ENCODE results near the gene DNAJC1. TPM values are rescaled to one million over a fixed set of nuclear protein-coding genes. Genes with fewer than 3 reads are reported as not detected.

Gene DNAJC1
- total RNA-seq, 5 donors from 2014 or later (not counting 1 experiment from before 2014, with no cell fraction given): 12.8 to 23.1 (median 16.7) TPM

DNA sequence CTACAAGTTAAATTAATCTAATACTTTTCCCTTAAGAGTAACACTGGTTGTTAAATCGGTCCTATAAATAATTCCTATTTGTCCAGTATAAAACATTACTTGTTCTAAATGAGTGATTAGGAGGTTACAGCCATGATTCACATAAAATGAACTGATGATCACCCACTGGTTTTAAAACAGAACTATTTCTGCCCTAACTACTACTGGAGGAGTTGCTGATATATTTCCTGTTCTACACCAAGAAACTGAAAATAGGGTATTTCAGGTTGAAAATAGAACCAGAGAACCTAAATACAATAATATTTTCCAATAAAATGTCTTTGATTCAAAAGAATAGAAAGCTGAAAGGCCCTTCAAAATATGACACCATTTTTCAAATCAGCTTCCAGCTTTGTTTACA lies 30.9 kb downstream of the DNAJC1 start:
- POLR2A ChIA-PET: no interaction called here
- H3K4me3 Mint-ChIP-seq: no peak overlapping the region
- ATAC-seq (replicated peaks in 1 of 4) (no peak), DNase-seq (no peak)
- no CpG with 5 or more reads among the region's 1 CpG for WGBS (ENCODE audit: insufficient coverage)
- Histone ChIP-seq H3K36me3 (ENCODE audit: control insufficient read depth in 2 of 2, extremely low read depth in 1 of 2, insufficient read depth in 1 of 2, low read length in 1 of 2) (no peaks in the 10 kb centered on the region), H3K27ac (ENCODE audit: low read length) (no peak overlapping the region), H3K27me3 (replicated peaks in 1 of 2; ENCODE audit: control insufficient read depth in 2 of 2, extremely low read depth in 1 of 2, insufficient read depth in 2 of 2, low read length in 1 of 2) (no peaks in the 10 kb centered on the region), H3K4me3 (ENCODE audit: control insufficient read depth in 1 of 2, extremely low read depth in 1 of 2, low read length in 1 of 2) (no peak overlapping the region), H3K4me1 (ENCODE audit: control insufficient read depth in 1 of 2, extremely low read depth in 1 of 2, insufficient read depth in 2 of 2, low read length in 2 of 2) (no peaks in the 10 kb centered on the region), H3K9me3 (no peaks in the 10 kb centered on the region)
- CTCF ChIA-PET: interaction anchor here in 1 of 2 donors (1.7 kb wide), 1 partner anchor 11 kb away, joined by 3 read pairs; no protein-coding TSS in a partner anchor
- peaks cover 12 to 24% (median 13%) of the 10 kb centered on the region in 3 donors for H3K4me1 Mint-ChIP-seq
- no peaks in the 10 kb centered on the region for H3K36me3 Mint-ChIP-seq
- no peaks in the 10 kb centered on the region for H3K9me3 Mint-ChIP-seq
- no peak overlapping the region for H3K27ac Mint-ChIP-seq
- no peaks in the 10 kb centered on the region for H3K27me3 Mint-ChIP-seq

DNA sequence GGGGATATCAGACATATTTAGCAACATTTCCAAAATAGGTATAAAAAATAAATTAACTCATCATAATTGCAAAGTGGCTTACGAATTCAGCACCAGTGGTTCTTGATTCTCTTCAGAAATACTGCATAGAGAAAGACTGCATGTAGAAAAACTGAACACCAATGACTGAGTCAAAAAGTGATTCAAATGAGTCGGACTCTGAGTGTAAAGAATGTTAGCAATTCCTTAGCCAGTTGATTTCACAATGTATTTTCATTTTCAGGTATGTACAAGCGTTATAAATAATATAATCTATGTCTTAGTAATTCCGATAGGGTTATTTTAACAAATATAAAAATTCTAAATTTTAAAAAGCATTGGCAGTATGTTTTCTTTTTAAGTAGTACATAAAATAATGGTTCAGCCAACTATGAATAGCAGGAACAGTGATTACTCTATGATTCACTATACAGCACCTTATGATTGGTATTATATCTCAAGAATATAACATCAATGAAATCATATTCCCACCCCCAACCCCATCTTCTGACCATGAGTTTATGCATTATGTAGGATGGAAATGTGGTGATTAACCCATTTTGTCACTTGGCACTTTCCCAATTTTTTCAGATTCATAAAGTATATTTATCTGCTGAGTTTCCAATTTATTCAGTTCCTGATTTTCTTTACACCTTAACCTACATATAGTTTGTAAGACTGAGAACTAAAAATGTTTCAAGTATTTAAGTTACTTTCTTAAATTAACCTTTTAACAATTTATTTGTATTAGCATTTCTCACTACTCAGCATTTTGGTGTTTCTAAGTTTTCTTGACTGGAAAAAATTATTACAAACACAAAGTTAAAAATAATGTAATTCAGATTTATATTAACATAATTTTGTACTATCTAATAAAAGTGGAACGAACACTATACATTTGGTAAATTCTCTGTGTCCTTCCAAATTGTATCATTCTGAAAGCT lies 33.9 kb downstream of the DNAJC1 start:
- H3K27ac Mint-ChIP-seq: no peak overlapping the region
- Histone ChIP-seq H3K4me1 (ENCODE audit: control insufficient read depth in 1 of 2, extremely low read depth in 1 of 2, insufficient read depth in 2 of 2, low read length in 2 of 2) (no peaks in the 10 kb centered on the region), H3K36me3 (ENCODE audit: control insufficient read depth in 2 of 2, extremely low read depth in 1 of 2, insufficient read depth in 1 of 2, low read length in 1 of 2) (no peaks in the 10 kb centered on the region), H3K9me3 (peaks cover 4% of the 10 kb centered on the region), H3K27me3 (replicated peaks in 1 of 2; ENCODE audit: control insufficient read depth in 2 of 2, extremely low read depth in 1 of 2, insufficient read depth in 2 of 2, low read length in 1 of 2) (no peaks in the 10 kb centered on the region), H3K4me3 (ENCODE audit: control insufficient read depth in 1 of 2, extremely low read depth in 1 of 2, low read length in 1 of 2) (no peak overlapping the region), H3K27ac (ENCODE audit: low read length) (no peak overlapping the region)
- POLR2A ChIA-PET: no interaction called here
- no CpG with 5 or more reads among the region's 5 CpGs for WGBS (ENCODE audit: insufficient coverage)
- H3K9me3 Mint-ChIP-seq: peaks cover 0 to 9% (median 3%) of the 10 kb centered on the region in 3 donors
- no peak overlapping the region for H3K4me3 Mint-ChIP-seq
- CTCF ChIA-PET: no interaction called here
- H3K4me1 Mint-ChIP-seq: peaks cover 0 to 9% (median 7%) of the 10 kb centered on the region in 3 donors
- no peak for DNase-seq
- ATAC-seq (replicated peaks in 1 of 4): no peak
- H3K27me3 Mint-ChIP-seq: no peaks in the 10 kb centered on the region
- H3K36me3 Mint-ChIP-seq: peaks cover 11% of the 10 kb centered on the region

DNA sequence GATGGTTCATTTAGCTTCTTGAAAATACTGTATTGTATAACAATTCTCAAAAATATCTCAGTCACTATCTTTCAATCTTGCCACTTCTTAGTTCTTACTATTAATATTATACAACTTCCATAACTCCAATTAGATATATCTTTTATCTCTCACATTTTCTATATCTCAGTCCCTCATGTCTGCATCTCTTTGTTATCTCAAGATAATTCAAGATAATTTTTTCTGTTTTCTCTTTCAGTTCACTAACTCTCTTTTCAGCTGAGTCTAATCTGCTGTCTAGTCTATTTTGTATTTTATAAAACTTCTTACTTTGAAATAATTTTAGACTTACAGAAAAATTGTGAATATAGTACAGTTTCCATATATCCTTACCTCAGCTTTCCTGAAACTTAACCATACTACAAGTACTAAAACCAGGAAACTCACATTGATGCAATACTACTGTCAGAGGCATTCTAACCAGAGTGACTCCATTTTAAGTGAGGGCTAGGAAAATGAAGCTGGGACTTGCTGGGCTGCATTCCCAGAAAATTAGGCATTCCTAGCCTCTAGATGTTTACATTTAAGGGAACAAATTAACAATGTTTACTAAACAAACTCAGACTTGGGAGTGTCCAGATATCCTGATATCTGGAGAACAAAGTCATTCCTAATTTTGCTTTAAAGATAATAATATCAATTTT lies 38.4 kb downstream of the DNAJC1 start:
- POLR2A ChIA-PET: interaction anchor here in 1 of 2 donors (0.6 kb wide), 1 partner anchor 418 kb away, joined by 3 read pairs; no protein-coding TSS in a partner anchor
- H3K9me3 Mint-ChIP-seq: peaks cover 0 to 9% (median 3%) of the 10 kb centered on the region in 3 donors
- no peak overlapping the region for H3K27ac ChIP-seq (ENCODE audit: low read length)
- DNase-seq (no peak), ATAC-seq (replicated peaks in 1 of 4) (no peak)
- peaks cover 4% of the 10 kb centered on the region for H3K9me3 ChIP-seq
- no peak overlapping the region for H3K27ac Mint-ChIP-seq
- H3K36me3 Mint-ChIP-seq: peaks cover 12% of the 10 kb centered on the region
- H3K27me3 ChIP-seq (replicated peaks in 1 of 2; ENCODE audit: control insufficient read depth in 2 of 2, extremely low read depth in 1 of 2, insufficient read depth in 2 of 2, low read length in 1 of 2): no peaks in the 10 kb centered on the region
- H3K4me1 Mint-ChIP-seq: peaks cover 7 to 17% (median 12%) of the 10 kb centered on the region in 3 donors
- no peak overlapping the region for H3K4me3 Mint-ChIP-seq
- CTCF ChIA-PET: interaction anchor here in 1 of 2 donors (0.5 kb wide), 1 partner anchor 416 kb away, joined by 3 read pairs; no protein-coding TSS in a partner anchor
- H3K4me1 ChIP-seq (ENCODE audit: control insufficient read depth in 1 of 2, extremely low read depth in 1 of 2, insufficient read depth in 2 of 2, low read length in 2 of 2): peaks cover 0 to 3% of the 10 kb centered on the region in 2 experiments
- no peaks in the 10 kb centered on the region for H3K36me3 ChIP-seq (ENCODE audit: control insufficient read depth in 2 of 2, extremely low read depth in 1 of 2, insufficient read depth in 1 of 2, low read length in 1 of 2)
- H3K4me3 ChIP-seq (ENCODE audit: control insufficient read depth in 1 of 2, extremely low read depth in 1 of 2, low read length in 1 of 2): no peak overlapping the region
- no peaks in the 10 kb centered on the region for H3K27me3 Mint-ChIP-seq

DNA sequence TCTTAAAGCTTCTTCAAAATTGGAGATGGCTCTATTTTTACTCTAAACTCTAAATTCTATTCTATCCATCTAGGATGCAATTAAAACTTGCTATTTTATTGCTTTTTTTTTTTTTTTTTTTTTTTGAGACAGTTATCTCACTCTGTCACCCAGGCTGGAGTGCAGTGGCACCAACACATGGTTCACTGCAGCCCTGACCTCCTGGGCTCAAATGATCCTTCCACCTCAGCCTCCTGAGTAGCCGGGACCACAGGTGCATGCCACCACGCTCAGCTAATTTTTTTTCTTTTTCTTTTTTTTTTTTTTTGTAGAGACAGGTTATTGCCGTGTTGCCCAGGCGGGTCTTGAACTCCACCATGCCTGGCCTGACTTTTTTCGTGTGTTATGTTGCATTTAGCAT lies 41.2 kb downstream of the DNAJC1 start:
- DNase-seq: no peak
- CTCF ChIA-PET: interaction anchor here (0.6 to 0.7 kb wide), 5 partner anchors 15 to 1041 kb away, joined by 3 to 8 read pairs (median 4); no protein-coding TSS in a partner anchor
- no peaks in the 10 kb centered on the region for H3K27me3 ChIP-seq (replicated peaks in 1 of 2; ENCODE audit: control insufficient read depth in 2 of 2, extremely low read depth in 1 of 2, insufficient read depth in 2 of 2, low read length in 1 of 2)
- H3K27ac Mint-ChIP-seq: no peak overlapping the region
- H3K36me3 ChIP-seq (ENCODE audit: control insufficient read depth in 2 of 2, extremely low read depth in 1 of 2, insufficient read depth in 1 of 2, low read length in 1 of 2): no peaks in the 10 kb centered on the region
- H3K36me3 Mint-ChIP-seq: peaks cover 10% of the 10 kb centered on the region
- ATAC-seq (replicated peaks in 1 of 4): no peak
- WGBS (ENCODE audit: insufficient coverage): 100% methylated on average over 1 of the region's 5 CpGs
- peaks cover 12 to 22% (median 13%) of the 10 kb centered on the region in 3 donors for H3K4me1 Mint-ChIP-seq
- peaks cover 4% of the 10 kb centered on the region for H3K9me3 ChIP-seq
- H3K27me3 Mint-ChIP-seq: no peaks in the 10 kb centered on the region
- no peak overlapping the region for H3K27ac ChIP-seq (ENCODE audit: low read length)
- no peak overlapping the region for H3K4me3 Mint-ChIP-seq
- H3K9me3 Mint-ChIP-seq: peaks cover 0 to 9% (median 3%) of the 10 kb centered on the region in 3 donors
- no peak overlapping the region for H3K4me3 ChIP-seq (ENCODE audit: control insufficient read depth in 1 of 2, extremely low read depth in 1 of 2, low read length in 1 of 2)
- peaks cover 0 to 3% of the 10 kb centered on the region in 2 experiments for H3K4me1 ChIP-seq (ENCODE audit: control insufficient read depth in 1 of 2, extremely low read depth in 1 of 2, insufficient read depth in 2 of 2, low read length in 2 of 2)
- POLR2A ChIA-PET: no interaction called here

DNA sequence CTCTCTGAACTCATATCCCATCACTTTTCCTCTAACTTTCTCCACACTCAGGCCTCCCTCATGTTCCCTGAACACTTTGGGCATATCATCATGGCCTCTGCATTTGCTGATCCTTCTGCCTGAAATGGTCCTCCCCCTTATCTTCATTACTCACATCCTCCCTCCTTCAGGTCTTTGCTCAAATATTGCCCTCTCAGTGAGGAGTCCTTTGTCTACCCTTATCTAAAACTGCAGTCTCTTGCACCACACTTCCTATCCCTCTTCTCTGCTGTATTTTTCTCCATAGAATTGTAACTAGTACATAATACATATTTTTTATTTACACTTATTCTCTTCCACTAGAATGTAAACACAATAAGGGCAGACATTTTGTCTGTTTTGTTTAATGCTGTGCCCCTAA lies 41.7 kb downstream of the DNAJC1 start:
- Mint-ChIP-seq H3K27me3 (no peaks in the 10 kb centered on the region), H3K4me1 (peaks cover 12 to 22% (median 13%) of the 10 kb centered on the region in 3 donors), H3K9me3 (peaks cover 0 to 9% (median 3%) of the 10 kb centered on the region in 3 donors), H3K27ac (no peak overlapping the region), H3K36me3 (peaks cover 5% of the 10 kb centered on the region), H3K4me3 (no peak overlapping the region)
- DNase-seq (no peak), ATAC-seq (replicated peaks in 1 of 4) (no peak)
- no peaks in the 10 kb centered on the region for H3K36me3 ChIP-seq (ENCODE audit: control insufficient read depth in 2 of 2, extremely low read depth in 1 of 2, insufficient read depth in 1 of 2, low read length in 1 of 2)
- H3K27me3 ChIP-seq (replicated peaks in 1 of 2; ENCODE audit: control insufficient read depth in 2 of 2, extremely low read depth in 1 of 2, insufficient read depth in 2 of 2, low read length in 1 of 2): no peaks in the 10 kb centered on the region
- H3K4me3 ChIP-seq (ENCODE audit: control insufficient read depth in 1 of 2, extremely low read depth in 1 of 2, low read length in 1 of 2): no peak overlapping the region
- peaks cover 4% of the 10 kb centered on the region for H3K9me3 ChIP-seq
- ChIA-PET POLR2A (no interaction called here), CTCF (interaction anchor here (0.6 to 0.7 kb wide), 4 partner anchors 16 to 1042 kb away, joined by 3 to 8 read pairs (median 4); no protein-coding TSS in a partner anchor)
- peaks cover 0 to 3% of the 10 kb centered on the region in 2 experiments for H3K4me1 ChIP-seq (ENCODE audit: control insufficient read depth in 1 of 2, extremely low read depth in 1 of 2, insufficient read depth in 2 of 2, low read length in 2 of 2)
- no peak overlapping the region for H3K27ac ChIP-seq (ENCODE audit: low read length)

DNA sequence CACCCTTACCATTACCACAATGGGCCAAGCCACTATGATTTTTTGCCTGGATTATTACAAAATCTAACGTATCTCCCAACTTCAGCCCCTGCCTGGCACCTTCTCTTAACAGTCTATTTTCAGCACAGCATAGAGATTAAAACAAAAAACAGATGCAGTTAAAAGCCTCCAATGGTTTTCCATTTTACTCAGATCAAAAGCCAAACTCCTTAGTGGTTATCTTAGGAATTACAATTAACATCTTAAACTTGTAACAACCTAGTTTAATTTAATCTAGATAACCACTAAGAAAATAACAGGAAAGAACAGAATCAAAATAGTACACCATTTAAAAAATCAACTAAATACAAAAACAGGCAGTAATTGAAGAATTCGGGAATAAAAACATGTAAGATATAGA lies 43.5 kb downstream of the DNAJC1 start:
- CTCF ChIA-PET: no interaction called here
- WGBS (ENCODE audit: insufficient coverage): 80% methylated on average over 1 of the region's 2 CpGs

More for the DNA sequence above, 43.5 kb downstream of the DNAJC1 start:
- H3K9me3 Mint-ChIP-seq: peaks cover 0 to 4% (median 0%) of the 10 kb centered on the region in 3 donors
- no peak overlapping the region for H3K4me3 Mint-ChIP-seq
- no peaks in the 10 kb centered on the region for H3K9me3 ChIP-seq
- H3K27ac Mint-ChIP-seq: no peak overlapping the region
- H3K27ac ChIP-seq (ENCODE audit: low read length): no peak overlapping the region
- no peaks in the 10 kb centered on the region for H3K27me3 Mint-ChIP-seq
- H3K4me3 ChIP-seq (ENCODE audit: control insufficient read depth in 1 of 2, extremely low read depth in 1 of 2, low read length in 1 of 2): no peak overlapping the region
- H3K4me1 ChIP-seq (ENCODE audit: control insufficient read depth in 1 of 2, extremely low read depth in 1 of 2, insufficient read depth in 2 of 2, low read length in 2 of 2): peaks cover 0 to 3% of the 10 kb centered on the region in 2 experiments
- POLR2A ChIA-PET: no interaction called here
- H3K27me3 ChIP-seq (replicated peaks in 1 of 2; ENCODE audit: control insufficient read depth in 2 of 2, extremely low read depth in 1 of 2, insufficient read depth in 2 of 2, low read length in 1 of 2): no peaks in the 10 kb centered on the region
- no peak for ATAC-seq (replicated peaks in 1 of 4)
- peaks cover 12 to 22% (median 13%) of the 10 kb centered on the region in 3 donors for H3K4me1 Mint-ChIP-seq
- no peak for DNase-seq
- peaks cover 4% of the 10 kb centered on the region for H3K36me3 Mint-ChIP-seq
- no peaks in the 10 kb centered on the region for H3K36me3 ChIP-seq (ENCODE audit: control insufficient read depth in 2 of 2, extremely low read depth in 1 of 2, insufficient read depth in 1 of 2, low read length in 1 of 2)

All from T-cell (primary cell).